HG02981 (cell line): ENCODE data around the gene BRD3.

Experiments
- ATAC-seq: cut with Tn5 transposase; IDR thresholded peaks from one replicate; pipeline ENCODE4 v1.9.1; 2021; ENCODE audit warnings: mild to moderate bottlenecking, moderate library complexity; ENCODE audit not compliant: unreplicated experiment

Gene BRD3

GRCh38 chr9:134055981-134056461 lies 11.8 kb downstream of the BRD3 start:
- no peak for ATAC-seq

GRCh38 chr9:134054891-134055811 lies 12.7 kb downstream of the BRD3 start:
- no peak for ATAC-seq

GRCh38 chr9:134053941-134054761 lies 13.7 kb downstream of the BRD3 start:
- ATAC-seq = no peak

- ATAC-seq = no peak
Measured at GRCh38 chr9:134053401-134053871, 14.4 kb downstream of the BRD3 start.

- ATAC-seq = no peak
Measured at GRCh38 chr9:134052941-134053340, 14.9 kb downstream of the BRD3 start.

- no peak for ATAC-seq
Measured at GRCh38 chr9:134052491-134052890, 15.3 kb downstream of the BRD3 start.

- no peak for ATAC-seq
Measured at GRCh38 chr9:134051319-134051718, 16.5 kb downstream of the BRD3 start.

GRCh38 chr9:134050726-134051125 lies 17.1 kb downstream of the BRD3 start:
- no peak for ATAC-seq

- ATAC-seq = no peak
Measured at GRCh38 chr9:134049772-134050588, 17.8 kb downstream of the BRD3 start.

GRCh38 chr9:134049236-134049635 lies 18.6 kb downstream of the BRD3 start:
- ATAC-seq = no peak

- ATAC-seq = no peak
Measured at GRCh38 chr9:134048582-134048968, 19.3 kb downstream of the BRD3 start.

GRCh38 chr9:134047868-134048581 lies 19.8 kb downstream of the BRD3 start:
- ATAC-seq = no peak

- ATAC-seq = no peak
Measured at GRCh38 chr9:134046894-134047681, 20.7 kb downstream of the BRD3 start.

- ATAC-seq = no peak
Measured at GRCh38 chr9:134045841-134046544, 21.8 kb downstream of the BRD3 start.

GRCh38 chr9:134044944-134045343 lies 22.9 kb downstream of the BRD3 start:
- ATAC-seq = no peak

- ATAC-seq = no peak
Measured at GRCh38 chr9:134043531-134043988, 24.3 kb downstream of the BRD3 start.

- no peak for ATAC-seq
Measured at GRCh38 chr9:134041649-134041962, 26.2 kb downstream of the BRD3 start.

GRCh38 chr9:134040781-134041648 lies 26.8 kb downstream of the BRD3 start:
- ATAC-seq = no peak
